ENCODE data around the gene SPATA1. TPM values are rescaled to one million over a fixed set of nuclear protein-coding genes. Genes with fewer than 3 reads are reported as not detected.

Gene SPATA1
- total RNA-seq, 1 donor from 2014 or later: 0.98 TPM

GRCh38 chr1:84613026-84613425 lies 106.8 kb downstream of the SPATA1 start:
- no peak for DNase-seq
- Mint-ChIP-seq H3K9me3 (peaks cover 19% of the 10 kb centered on the region), H3K4me1 (peaks cover 3% of the 10 kb centered on the region), H3K36me3 (ENCODE audit: low read depth) (no peaks in the 10 kb centered on the region), H3K27ac (no peak overlapping the region), H3K4me3 (no peak overlapping the region), H3K27me3 (peaks cover 2% of the 10 kb centered on the region)
- intact Hi-C loops (cut with micrococcal nuclease): no loop called here

DNA sequence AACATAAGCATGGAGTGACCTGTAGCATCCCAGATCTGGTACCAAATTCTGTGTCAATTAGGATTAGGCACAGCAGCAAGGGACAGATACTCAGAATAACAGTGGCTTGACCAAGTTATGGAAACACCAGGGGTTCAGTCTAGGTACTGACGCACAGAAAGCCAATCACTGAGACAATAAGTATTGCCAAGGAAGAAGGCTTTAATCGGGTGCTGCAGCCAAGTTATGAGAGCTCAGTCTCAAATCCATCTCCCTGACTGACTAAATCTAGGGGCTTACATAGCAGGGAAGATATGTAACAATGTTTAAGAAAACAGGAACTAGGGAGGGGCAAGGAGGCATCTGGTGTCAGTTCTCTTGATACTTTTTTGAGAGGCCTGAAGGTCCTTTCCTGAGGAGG lies 107.7 kb downstream of the SPATA1 start:
- intact Hi-C loops (cut with micrococcal nuclease): no loop called here
- Mint-ChIP-seq H3K27ac (no peak overlapping the region), H3K27me3 (peaks cover 2% of the 10 kb centered on the region), H3K36me3 (ENCODE audit: low read depth) (no peaks in the 10 kb centered on the region), H3K4me3 (no peak overlapping the region), H3K9me3 (peaks cover 19% of the 10 kb centered on the region), H3K4me1 (peaks cover 3% of the 10 kb centered on the region)
- DNase-seq: no peak

DNA sequence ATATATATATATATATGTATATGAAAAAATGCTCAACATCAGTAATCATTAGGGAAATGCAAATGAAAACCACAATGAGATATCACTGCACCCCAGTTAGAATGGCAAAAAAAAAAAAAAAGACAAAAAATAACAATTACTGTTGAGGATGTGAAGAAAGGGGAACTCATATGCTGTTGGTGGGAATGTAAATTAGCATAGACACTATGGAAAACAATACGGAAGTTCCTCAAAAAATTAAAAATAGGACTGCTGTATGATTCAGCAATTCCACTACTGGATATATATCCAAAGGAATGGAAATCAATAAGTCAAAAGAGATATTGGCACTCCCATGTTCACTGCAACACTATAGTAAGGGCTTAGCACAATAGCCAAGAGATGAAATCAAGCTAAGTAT lies 109.6 kb downstream of the SPATA1 start:
- Mint-ChIP-seq H3K36me3 (ENCODE audit: low read depth) (no peaks in the 10 kb centered on the region), H3K9me3 (peaks cover 18% of the 10 kb centered on the region), H3K27me3 (peaks cover 2% of the 10 kb centered on the region), H3K4me3 (no peak overlapping the region), H3K27ac (no peak overlapping the region), H3K4me1 (peaks cover 14% of the 10 kb centered on the region)
- intact Hi-C loops (cut with micrococcal nuclease): no loop called here
- DNase-seq: no peak

Other genes with a start within 250 kb of the SPATA1 start
- 0.21 TPM in 1 of 2 replicates, not detected in the other for gene SAMD13, start 204.7 kb upstream of the SPATA1 start, total RNA-seq
- gene DNASE2B, start 107.9 kb upstream of the SPATA1 start, total RNA-seq: not detected in 2 replicates
- gene RPF1, start 27.1 kb upstream of the SPATA1 start, total RNA-seq: 63.3 and 64.4 TPM in 2 replicates
- gene GNG5, start 195 bp downstream of the SPATA1 start, total RNA-seq: 115 and 122 TPM in 2 replicates
- 13.1 and 13.9 TPM in 2 replicates for gene CTBS, start 68.1 kb downstream of the SPATA1 start, total RNA-seq
- gene SSX2IP, start 184.1 kb downstream of the SPATA1 start, total RNA-seq: 10.0 and 11.8 TPM in 2 replicates